COLO829 (cell line): ENCODE data around the gene RFX6.
"Not testable (repeated sequence)": the region's sequence is repeated elsewhere in the genome, so short reads cannot be mapped to it uniquely, and the experiment has no call there.

Experiments used
- DNase-seq: peaks from one replicate; pipeline ENCODE4 v3.0.0; 2012; ENCODE audit warnings: low spot score

RFX6 gene, protein sequence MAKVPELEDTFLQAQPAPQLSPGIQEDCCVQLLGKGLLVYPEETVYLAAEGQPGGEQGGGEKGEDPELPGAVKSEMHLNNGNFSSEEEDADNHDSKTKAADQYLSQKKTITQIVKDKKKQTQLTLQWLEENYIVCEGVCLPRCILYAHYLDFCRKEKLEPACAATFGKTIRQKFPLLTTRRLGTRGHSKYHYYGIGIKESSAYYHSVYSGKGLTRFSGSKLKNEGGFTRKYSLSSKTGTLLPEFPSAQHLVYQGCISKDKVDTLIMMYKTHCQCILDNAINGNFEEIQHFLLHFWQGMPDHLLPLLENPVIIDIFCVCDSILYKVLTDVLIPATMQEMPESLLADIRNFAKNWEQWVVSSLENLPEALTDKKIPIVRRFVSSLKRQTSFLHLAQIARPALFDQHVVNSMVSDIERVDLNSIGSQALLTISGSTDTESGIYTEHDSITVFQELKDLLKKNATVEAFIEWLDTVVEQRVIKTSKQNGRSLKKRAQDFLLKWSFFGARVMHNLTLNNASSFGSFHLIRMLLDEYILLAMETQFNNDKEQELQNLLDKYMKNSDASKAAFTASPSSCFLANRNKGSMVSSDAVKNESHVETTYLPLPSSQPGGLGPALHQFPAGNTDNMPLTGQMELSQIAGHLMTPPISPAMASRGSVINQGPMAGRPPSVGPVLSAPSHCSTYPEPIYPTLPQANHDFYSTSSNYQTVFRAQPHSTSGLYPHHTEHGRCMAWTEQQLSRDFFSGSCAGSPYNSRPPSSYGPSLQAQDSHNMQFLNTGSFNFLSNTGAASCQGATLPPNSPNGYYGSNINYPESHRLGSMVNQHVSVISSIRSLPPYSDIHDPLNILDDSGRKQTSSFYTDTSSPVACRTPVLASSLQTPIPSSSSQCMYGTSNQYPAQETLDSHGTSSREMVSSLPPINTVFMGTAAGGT

DNA sequence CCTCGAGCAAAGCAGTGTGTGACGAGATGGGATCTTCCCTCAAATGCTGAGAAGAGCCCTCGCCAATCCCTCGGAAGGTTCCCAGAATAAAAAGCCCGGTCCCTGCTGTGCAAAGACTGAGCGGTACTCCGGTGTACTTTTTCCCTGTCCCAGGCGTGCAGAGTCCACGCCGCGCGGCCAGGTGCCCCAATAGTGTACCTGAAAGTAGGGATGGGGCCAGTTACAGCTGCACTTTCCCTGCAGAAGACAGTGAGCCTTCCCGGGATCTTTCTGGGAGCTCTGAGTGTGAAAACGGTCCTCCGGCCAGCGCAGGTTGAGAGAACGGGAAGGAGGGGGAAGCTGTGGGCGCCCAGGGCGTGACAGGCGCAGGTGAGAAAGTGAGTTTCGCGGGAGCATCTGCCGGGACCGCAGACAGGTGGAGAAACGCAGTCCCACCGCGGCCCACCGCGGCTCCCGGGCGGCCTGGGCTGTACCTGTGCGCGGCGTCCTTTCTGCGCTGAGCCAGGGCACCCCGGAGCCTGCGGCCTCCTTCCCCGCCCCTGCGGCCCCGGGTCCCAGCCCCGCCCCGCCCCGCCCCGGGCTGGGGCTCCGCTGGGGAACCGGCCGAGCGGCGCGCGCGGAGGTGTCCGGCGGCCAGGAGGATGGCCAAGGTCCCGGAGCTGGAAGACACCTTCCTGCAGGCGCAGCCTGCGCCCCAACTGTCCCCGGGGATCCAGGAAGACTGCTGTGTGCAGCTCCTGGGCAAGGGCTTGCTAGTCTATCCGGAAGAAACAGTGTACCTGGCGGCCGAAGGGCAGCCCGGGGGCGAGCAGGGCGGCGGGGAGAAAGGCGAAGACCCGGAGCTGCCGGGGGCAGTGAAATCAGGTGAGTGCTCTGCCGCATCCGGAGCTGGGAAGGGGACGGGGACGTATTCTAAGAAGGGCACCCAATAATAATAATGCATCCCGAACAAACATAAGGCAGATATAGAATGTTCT lies at the start of gene RFX6:
Gene RFX6, plus strand, starts transcription at position 608 of the 977 bp plus-strand sequence. Its CDS starts 34 bp downstream, at position 642.
- DNase-seq = no peak

DNA sequence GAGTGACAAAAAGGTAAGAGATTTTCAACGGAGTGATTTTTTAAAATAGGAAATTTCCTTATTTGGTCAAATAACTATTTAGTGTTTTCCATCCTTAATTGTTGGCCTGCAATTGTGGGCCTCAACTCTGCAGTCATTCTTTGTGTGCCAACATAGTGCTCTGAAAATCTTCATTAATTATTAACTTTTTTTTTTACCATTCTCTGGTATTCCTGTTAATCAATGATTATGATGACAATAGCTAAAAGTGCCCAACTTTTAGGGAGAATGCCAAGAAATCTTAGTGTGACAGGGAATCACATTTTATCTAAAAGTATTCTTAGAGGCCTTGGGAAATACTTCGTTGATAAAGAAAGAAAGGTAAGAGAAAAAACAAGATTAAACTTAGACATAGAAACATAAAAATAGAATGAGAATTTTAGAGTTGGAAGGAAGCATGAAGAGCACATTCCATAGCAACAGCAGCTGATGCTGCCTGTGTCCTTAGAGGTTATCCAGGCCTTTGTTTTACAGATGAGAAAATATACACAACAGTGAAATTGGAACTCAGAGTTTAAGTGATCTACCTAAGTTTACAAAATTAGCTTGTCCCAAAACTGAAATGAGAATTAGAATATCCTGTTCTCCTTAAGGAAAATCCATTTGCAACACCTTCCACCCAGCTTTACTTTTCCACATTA lies 49.3 kb upstream of the RFX6 start:
- DNase-seq = no peak

DNA sequence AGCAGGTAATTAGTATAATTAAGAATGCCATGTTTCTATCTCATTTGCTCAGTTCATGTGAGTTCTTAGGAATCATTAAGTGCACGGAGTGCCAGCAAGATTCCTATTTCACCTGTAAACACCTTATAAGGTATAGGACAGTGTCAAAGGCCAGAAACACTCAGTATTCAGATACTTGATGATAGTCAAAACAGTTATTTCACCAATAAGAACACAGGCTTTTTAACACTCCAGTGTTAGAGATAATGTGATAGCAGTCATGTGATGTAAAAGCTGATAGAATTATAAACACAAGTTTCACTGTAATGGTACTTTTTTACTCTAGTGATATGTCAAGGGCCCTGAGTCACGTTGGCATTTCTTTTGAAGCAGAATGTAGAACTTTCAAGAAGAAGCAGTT lies 48.1 kb upstream of the RFX6 start, which contains the start of gene GPRC6A:
Gene GPRC6A, minus strand, starts transcription at position 101 of the 400 bp plus-strand sequence. Its CDS starts 70 bp downstream, at position 31.
- DNase-seq = no peak

DNA sequence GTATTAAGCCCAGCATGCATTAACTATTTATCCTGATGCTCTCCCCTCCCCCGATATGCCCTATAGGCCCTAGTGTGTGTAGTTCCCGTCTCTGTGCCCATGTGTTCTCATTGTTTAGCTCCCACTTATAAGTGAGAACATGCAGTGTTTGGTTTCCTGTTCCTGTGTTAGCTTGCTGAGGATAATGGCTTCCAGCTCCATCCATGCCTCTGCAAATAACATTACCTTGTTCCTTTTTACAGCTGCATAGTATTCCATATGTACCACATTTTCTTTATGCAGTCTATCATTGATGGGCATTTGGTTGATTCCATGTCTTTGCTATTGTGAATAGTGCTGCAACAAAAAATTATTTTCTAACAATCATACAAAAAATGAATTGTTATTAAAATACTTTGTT lies 42.5 kb upstream of the RFX6 start:
- DNase-seq = not testable (repeated sequence)

DNA sequence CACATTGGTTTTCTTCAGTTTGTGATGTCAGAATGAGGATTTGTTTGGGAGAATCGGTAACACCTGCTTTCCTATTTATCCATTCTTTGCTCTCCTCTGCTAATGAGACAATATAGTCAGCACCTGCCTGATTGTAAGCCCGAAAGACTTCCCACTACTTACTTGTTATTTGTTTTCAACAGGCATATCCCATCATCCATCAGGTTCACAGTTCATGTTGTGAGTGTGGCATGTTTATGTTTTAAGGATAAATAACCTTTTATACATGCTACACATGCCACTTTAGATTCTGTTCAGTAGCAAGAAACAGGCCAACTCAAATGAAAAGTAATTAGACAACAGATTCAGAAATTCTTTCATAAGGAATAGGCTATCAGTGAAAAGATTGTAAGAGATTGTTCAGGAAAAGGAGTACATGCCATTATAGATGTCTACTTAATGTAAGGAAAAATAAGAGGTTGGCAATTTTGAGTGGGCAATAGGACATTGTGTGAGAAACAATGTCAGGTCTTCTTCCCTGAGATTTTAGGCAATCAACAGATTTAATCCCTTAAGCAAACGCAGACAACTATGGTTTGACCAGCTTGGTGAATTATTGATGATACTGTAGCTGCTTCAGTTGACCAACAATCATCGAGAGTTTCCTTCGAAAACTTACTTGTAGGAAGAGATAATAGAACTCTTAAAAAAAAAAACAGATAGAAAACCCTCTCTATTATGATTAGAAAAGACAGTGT lies 40.3 kb upstream of the RFX6 start:
- no peak for DNase-seq

DNA sequence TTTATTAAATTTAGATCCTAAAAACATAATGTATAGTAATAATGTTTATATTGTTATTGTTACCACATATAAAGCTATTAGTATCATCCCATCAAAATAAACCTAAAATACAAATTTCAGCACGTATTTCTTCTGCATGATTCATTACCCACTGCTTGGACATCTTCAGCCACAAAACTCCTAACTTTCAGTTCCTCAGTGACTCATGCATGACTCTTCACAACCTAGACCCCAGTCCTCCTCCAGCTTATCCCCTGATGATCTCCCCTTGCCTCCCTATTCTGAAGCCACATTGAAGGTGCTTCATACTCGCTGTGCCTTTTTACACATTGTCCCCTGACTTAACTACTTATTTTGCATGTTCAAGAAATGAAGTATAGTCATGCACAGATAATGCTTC lies 37.0 kb upstream of the RFX6 start:
- DNase-seq = no peak

DNA sequence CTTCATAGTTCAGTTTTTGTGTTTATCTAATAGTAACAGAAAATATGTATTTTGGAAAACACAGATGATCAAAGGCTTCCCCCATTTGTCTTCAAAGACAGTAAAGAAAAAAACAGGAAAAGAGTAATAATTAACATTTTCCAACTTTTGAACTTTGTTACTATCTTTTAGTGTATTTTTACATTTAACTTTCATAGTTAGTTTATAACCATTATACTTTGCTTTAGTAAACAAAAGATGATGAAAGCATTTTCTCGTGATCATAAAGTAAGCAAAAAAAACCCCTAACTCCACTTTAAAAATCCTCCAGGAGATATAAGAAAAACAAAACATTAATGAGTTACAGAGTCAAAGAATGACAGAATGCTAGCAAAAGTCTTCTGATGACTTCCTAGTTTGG lies 34.6 kb upstream of the RFX6 start:
- no peak for DNase-seq

DNA sequence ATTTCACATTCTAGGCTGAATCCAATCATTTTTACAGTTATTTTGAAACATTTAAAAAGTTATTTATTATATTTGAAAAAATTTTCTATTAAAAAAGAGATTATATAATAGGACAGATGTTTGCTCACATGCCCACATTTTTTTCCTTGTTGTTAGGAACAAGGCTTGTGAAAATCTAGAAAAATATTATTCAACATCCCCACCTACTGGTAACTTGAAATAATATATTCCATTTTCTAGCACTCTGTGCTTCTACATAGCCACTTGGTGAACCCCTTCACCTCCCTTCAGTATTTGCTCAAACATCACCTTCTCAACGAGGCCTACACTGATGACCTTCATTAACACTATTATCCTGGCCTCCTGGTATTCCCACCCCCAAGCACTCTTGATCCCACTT lies 29.8 kb upstream of the RFX6 start:
- DNase-seq = peak; percentile 28

DNA sequence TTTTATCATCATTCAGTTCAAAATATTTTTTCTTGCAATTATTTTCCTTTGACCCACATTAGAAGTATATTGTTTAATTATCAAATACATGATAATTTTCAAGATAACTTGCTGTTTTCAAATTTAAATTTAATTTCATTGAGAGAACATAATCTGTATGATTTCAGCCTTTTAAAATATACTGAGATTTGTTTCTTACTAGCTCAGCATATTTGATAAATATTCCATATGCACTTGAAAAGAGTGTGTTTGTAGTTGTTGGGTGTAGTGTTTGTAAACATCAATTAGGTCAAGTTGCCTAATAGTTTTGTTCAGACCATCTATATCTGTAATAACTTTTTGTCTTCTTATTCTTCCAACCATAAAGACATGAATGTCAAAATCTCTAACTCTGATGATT lies 19.0 kb upstream of the RFX6 start:
- no peak for DNase-seq

DNA sequence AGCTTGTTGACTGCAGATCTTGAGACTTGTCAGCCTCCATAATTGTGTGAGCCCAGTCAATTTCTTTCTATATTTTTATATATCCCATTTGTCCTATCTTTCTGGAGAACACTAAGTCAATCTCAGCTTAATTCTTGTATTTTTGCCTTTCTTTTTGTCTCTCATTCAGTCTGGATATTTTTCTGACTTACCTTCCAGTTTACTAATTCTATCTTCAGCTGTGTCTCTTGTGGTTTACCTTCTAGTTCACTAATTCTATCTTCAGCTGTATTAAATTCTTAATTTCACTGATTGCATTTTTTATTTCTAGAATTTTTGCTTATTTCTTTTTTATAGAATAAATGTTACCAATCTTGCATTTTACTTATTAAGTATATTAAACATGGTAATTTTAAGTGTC lies 17.8 kb upstream of the RFX6 start:
- no peak for DNase-seq

DNA sequence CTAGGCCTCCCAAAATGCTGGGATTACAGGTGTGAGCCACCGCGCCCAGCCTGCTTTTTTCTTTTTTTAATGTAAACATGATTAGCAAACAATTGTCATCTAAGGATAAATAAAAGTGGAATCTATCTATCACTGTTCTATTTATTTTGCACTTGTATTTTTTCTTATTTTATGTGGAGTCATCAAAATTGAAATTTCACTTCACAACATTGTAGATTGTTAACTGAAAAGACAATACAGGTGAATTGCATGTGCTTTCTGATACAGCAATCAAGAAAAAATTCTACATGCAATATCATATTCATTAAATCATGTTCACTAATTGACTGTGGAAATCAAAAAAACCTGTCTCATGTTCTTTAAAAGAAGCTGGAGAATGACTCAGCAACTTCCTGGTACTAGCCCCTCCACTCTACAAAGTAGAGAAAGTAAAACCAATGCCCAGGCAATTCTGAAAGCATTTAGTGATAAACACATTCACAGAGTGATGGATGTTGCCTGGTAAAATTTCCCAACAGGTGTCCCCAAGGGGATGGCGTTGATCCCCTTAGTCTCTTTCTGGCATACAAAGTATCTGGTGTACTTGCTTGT lies 10.7 kb upstream of the RFX6 start:
- DNase-seq = no peak

DNA sequence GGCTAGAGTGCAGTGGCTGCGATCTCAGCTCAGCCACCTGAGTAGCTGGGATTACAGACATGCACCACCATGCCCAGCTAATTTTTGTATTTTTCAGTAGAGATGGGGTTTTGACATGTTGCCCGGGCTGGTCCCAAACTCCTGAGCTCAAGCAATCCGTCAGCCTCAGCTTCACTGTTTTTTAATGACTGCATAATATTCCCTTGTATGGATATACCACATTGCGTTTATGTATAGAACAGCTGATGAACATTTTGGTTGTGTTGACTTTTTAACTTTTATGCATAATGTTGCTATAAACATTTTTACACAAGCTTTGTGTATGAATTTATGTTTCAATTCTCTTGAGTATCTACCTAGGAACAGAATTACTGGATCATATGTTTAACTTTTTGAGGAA lies 4.3 kb upstream of the RFX6 start:
- DNase-seq = no peak

DNA sequence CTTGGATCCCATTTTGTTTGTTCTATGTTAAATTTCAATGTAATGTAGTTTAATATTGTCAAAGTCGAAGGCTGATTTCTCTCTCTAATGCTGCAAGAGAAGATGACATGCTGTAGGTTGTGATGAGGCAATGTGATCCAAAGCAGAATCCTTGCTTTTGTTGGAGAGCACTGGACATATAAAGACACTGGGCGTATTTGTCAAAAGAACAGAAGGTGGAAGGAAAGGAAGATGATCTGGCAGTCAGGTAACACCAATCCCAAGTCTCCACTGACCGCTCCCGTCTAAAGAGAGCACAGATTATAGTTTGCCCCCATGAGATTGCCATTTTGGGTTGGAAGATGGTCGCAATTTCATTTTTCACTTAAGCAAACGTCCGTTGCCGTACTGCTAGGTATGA lies 935 bp upstream of the RFX6 start:
- no peak for DNase-seq

DNA sequence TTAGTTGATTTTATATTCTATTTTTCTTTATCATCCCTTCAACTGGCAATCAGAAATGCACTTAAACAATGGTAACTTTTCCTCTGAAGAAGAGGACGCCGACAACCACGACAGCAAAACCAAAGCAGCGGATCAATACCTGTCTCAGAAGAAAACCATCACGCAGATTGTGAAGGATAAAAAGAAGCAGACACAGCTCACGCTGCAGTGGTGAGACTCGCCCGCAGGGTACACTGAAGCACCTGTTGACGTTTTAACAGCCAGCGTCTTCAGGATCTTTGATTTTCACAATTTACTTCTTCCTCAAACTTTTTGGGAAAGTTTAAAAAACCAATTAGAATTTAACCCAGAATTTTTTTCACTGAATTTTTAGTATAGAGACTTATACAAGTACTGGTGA lies 701 bp downstream of the RFX6 start:
- DNase-seq = no peak

DNA sequence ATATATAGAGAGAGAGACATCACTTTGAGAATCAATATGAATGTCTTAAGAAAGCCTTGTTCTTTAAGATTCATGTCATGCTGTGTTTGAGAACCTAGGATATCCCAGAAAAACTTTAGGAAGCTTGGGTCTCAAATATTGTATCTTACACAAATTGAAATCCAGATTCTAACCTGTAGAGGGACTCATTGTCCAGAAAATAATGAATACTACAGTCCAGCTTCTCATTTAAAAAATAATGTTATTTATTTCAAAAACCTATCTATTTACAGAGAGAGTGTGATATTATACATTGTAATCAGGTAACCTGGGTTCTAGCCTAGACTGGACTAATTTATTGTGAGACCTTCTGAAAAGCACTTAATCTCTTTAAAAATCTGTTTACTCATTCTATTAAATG lies 4.2 kb downstream of the RFX6 start:
- DNase-seq = no peak

DNA sequence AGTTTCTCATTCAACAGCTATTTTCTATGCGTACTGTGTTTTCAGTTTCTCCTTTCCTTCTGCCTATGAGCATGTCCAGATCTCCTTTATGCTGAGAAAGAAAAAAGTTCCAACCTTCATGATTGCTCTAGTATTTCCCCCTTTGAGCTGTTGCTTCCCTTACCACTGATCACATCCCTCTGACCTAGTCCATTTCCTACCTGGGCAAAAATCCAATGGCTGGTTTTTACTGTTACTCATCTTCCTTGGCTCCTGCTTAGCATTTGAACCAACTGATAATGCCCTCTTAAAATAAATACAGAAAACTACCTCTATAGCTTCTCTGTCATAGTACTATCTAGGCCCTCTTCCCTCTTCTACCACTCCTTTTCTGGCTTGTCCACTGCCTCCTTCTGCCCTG lies 6.0 kb downstream of the RFX6 start:
- DNase-seq = no peak

DNA sequence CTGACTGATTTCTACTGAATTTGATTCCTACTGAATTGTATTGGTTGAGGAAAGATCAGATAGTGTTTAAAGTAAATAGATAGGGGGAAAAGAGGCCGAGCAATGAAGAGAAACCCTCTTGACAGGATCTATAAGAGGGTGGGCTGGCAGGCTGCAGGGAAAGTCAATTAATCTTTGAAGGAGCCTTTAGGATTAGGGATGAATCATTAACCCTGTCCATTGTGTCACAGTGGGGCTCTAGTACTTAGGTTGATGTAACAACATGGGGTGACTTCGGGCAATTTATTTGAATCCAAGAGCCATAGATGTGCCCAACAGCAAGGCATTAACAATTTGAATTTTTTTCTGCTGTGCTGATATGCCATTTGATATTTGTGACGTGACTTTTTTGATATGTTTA lies 7.5 kb downstream of the RFX6 start:
- DNase-seq = no peak

DNA sequence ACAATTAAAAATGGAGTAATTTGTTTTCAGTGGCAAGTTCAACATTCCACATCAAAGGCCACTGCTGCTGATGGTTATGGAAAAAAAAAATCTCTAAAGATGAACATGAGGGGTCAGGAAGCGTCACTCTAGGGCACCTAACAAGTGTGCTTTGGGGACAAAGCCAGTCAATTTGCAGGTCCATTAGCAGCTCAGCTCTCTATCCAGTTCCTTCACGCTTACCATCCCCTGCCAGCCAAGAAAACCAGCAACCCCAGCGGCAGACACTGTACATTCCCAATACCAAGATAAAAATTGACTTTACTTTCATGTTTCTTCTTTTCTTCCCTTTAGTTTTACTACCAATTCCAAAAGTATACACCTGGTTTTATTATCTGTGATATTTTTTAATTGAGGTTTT lies 10.1 kb downstream of the RFX6 start:
- no peak for DNase-seq

DNA sequence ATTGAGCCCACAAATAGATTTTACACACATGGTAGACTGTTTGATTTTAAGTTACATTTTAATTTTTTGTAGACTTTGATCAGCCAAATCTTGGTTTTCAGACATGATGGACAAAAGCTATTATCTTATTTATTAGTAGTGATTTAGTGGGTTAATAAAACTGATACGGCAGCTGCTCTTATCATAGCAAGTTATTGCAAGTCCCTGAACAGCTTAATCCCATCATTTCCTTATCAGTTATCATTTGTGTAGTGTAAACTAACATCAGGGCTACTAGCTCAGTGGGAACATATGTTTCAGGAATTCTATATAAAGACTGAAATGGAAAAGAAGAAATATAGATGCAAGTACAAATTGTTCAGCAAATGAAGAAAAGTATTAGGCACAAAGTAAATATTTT lies 10.9 kb downstream of the RFX6 start:
- no peak for DNase-seq

DNA sequence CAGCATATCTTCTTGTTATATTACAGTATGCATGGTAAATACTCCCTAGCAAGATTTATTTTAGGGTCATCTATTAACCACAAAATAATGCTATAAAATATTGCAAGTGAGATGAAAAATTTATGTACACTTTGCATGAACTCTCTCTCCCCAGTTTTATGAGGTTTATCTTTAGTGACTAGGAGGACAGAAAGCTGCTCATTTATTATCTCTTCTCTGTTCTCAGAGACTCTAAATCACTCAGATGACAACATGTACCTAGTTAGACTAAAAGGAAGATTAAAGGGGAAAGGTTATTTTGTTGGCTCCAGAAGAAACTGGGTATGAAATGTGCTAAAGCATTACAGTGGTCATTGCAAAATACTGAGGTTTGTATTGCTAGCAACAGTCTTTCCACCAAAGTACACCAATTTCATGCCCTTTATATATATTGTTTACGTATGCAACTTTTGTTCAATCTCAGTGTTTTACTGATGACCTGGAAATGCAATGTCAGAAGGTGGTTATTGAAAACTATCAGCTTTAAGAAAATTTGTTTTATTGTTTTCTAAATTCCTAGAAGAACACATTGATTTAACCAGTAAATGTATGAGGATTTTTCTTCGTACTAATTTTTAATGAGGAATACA lies 11.8 kb downstream of the RFX6 start:
- no peak for DNase-seq
